CD4-positive, CD25-positive, alpha-beta regulatory T cell (primary cell): ENCODE measurements around the gene RARRES2. TPM values are rescaled to one million over a fixed set of nuclear protein-coding genes. Genes with fewer than 3 reads are reported as not detected.
"Not testable (repeated sequence)": the region's sequence is repeated elsewhere in the genome, so short reads cannot be mapped to it uniquely, and the experiment has no call there.

ENCODE experiments used
- ATAC-seq, 2 donors: fragments of 150-1000 bp; cut with Tn5 transposase; one replicate each; pipeline ENCODE4 v1.10.0; 2021; ENCODE audit warnings: low read depth in 2 of 2, moderate number of reproducible peaks in 2 of 2, moderate library complexity in 1 of 2
- DNase-seq, 3 donors: peaks; one replicate each; pipeline versions ENCODE4 v3.0.0 to v3.0.0-alpha.2; 2012 to 2022; ENCODE audit warnings: mixed read lengths in 1 of 3
- H3K27ac ChIP-seq: one replicate; pipeline ENCODE4 v1.7.0; 2013; ENCODE audit warnings: mild to moderate bottlenecking, low read length; ENCODE audit not compliant: insufficient read depth, poor library complexity, severe bottlenecking
- H3K27me3 ChIP-seq: one replicate; pipeline ENCODE4 v1.7.0; 2013; ENCODE audit warnings: low read length; ENCODE audit not compliant: control insufficient read depth, insufficient read depth
- H3K36me3 ChIP-seq: one replicate; pipeline ENCODE4 v1.7.0; 2013; ENCODE audit warnings: mild to moderate bottlenecking, low read length, moderate library complexity; ENCODE audit not compliant: control insufficient read depth, insufficient read depth
- H3K4me1 ChIP-seq: 2 replicates; pipeline ENCODE4 v1.7.0; 2013; ENCODE audit warnings: mild to moderate bottlenecking, low read length; ENCODE audit not compliant: insufficient read depth, control insufficient read depth, poor library complexity, severe bottlenecking
- H3K4me3 ChIP-seq: one replicate; pipeline ENCODE4 v1.7.0; 2013; ENCODE audit warnings: low read depth, mild to moderate bottlenecking, low read length, moderate library complexity
- H3K9me3 ChIP-seq, 2 experiments: 1 replicate in 1 of 2; 2 replicates in 1 of 2; pipeline ENCODE4 v1.7.0; 2013; ENCODE audit warnings: low read length in 2 of 2, mild to moderate bottlenecking in 1 of 2, moderate library complexity in 1 of 2; ENCODE audit not compliant: control insufficient read depth in 2 of 2
- H3K27ac Mint-ChIP-seq, 3 donors: one replicate each; pipeline ENCODE4 v1.8.0; 2020 to 2022; ENCODE audit warnings: mild to moderate bottlenecking in 3 of 3, mixed read lengths in 3 of 3, moderate library complexity in 2 of 3
- H3K27me3 Mint-ChIP-seq: one replicate; pipeline ENCODE4 v1.8.0; 2022; ENCODE audit warnings: mild to moderate bottlenecking, mixed read lengths
- H3K36me3 Mint-ChIP-seq: one replicate; pipeline ENCODE4 v1.8.0; 2020; ENCODE audit warnings: mixed read lengths
- H3K4me1 Mint-ChIP-seq, 4 donors: one replicate each; pipeline ENCODE4 v1.8.0; 2020 to 2022; ENCODE audit warnings: mixed read lengths in 4 of 4, mild to moderate bottlenecking in 1 of 4
- H3K4me3 Mint-ChIP-seq, 4 donors: one replicate each; pipeline ENCODE4 v1.8.0; 2020 to 2022; ENCODE audit warnings: mild to moderate bottlenecking in 4 of 4, mixed read lengths in 4 of 4, moderate library complexity in 3 of 4
- H3K9me3 Mint-ChIP-seq, 7 donors: one replicate each; pipeline ENCODE4 v1.8.0; 2020 to 2022; ENCODE audit warnings: mixed read lengths in 7 of 7, mild to moderate bottlenecking in 3 of 7, moderate library complexity in 2 of 7
- polyA plus RNA-seq, 4 donors: library from polyadenylated mRNA; unstranded; fragments of 300-500 nt; fragmentation: Illumina TruSeq; gene quantifications; one replicate each; pipeline ENCODE4 v1.2.3, GENCODE V29; 2021
- total RNA-seq: library from RNA; stranded (reverse); gene quantifications from one replicate; pipeline ENCODE4 v1.2.3, GENCODE V29; 2022

RARRES2 gene
- not detected for total RNA-seq
- not detected for polyA plus RNA-seq

GRCh38 chr7:150341263-150342120 is at the start of gene RARRES2:
TSS of gene RARRES2 (minus strand) at chr7:150341629. CDS start at chr7:150340609, 1,020 bp downstream.
- Histone ChIP-seq H3K36me3 (no peaks in the 10 kb centered on the region), H3K27ac (no peak within 1 kb of the TSS), H3K4me3 (no peak within 1 kb of the TSS), H3K27me3 (peaks cover 24% of the 10 kb centered on the region), H3K4me1 (peaks cover 5% of the 10 kb centered on the region), H3K9me3 (peaks cover 5 to 14% of the 10 kb centered on the region in 2 experiments)
- H3K4me1 Mint-ChIP-seq: peaks cover 0 to 18% (median 3%) of the 10 kb centered on the region in 4 donors
- H3K36me3 Mint-ChIP-seq: peaks cover 12% of the 10 kb centered on the region
- no peak within 1 kb of the TSS for H3K4me3 Mint-ChIP-seq
- no peak within 1 kb of the TSS for H3K27ac Mint-ChIP-seq
- no peak for ATAC-seq
- peaks cover 47% of the 10 kb centered on the region for H3K27me3 Mint-ChIP-seq
- peaks cover 0 to 12% (median 2%) of the 10 kb centered on the region in 7 donors for H3K9me3 Mint-ChIP-seq
- DNase-seq: no peak

- DNase-seq: no peak
- H3K4me1 Mint-ChIP-seq: peaks cover 5 to 11% (median 10%) of the 10 kb centered on the region in 4 donors
- no peaks in the 10 kb centered on the region for H3K27me3 Mint-ChIP-seq
- H3K27ac Mint-ChIP-seq: peak overlapping the region in 1 of 3 donors; percentile 31
- Histone ChIP-seq H3K4me1 (no peaks in the 10 kb centered on the region), H3K27me3 (no peaks in the 10 kb centered on the region), H3K9me3 (no peaks in the 10 kb centered on the region), H3K4me3 (no peak overlapping the region), H3K36me3 (no peaks in the 10 kb centered on the region), H3K27ac (no peak overlapping the region)
- peaks cover 6% of the 10 kb centered on the region for H3K36me3 Mint-ChIP-seq
- no peak overlapping the region for H3K4me3 Mint-ChIP-seq
- no peak for ATAC-seq
- H3K9me3 Mint-ChIP-seq: no peaks in the 10 kb centered on the region
Observed at GRCh38 chr7:150390205-150390604, 48.8 kb upstream of the RARRES2 start.

- peak overlapping the region in 1 of 3 donors; percentile 49 for H3K27ac Mint-ChIP-seq
- Histone ChIP-seq H3K27me3 (no peaks in the 10 kb centered on the region), H3K9me3 (no peaks in the 10 kb centered on the region), H3K27ac (no peak overlapping the region), H3K36me3 (no peaks in the 10 kb centered on the region), H3K4me1 (no peaks in the 10 kb centered on the region), H3K4me3 (no peak overlapping the region)
- no peaks in the 10 kb centered on the region for H3K9me3 Mint-ChIP-seq
- no peaks in the 10 kb centered on the region for H3K27me3 Mint-ChIP-seq
- H3K4me3 Mint-ChIP-seq: no peak overlapping the region
- DNase-seq (no peak), ATAC-seq (no peak)
- H3K36me3 Mint-ChIP-seq: peaks cover 6% of the 10 kb centered on the region
- peaks cover 0 to 9% (median 6%) of the 10 kb centered on the region in 4 donors for H3K4me1 Mint-ChIP-seq
Observed at GRCh38 chr7:150389532-150389816, 48.0 kb upstream of the RARRES2 start.

- Histone ChIP-seq H3K9me3 (no peaks in the 10 kb centered on the region), H3K27ac (no peak overlapping the region), H3K36me3 (no peaks in the 10 kb centered on the region), H3K4me3 (no peak overlapping the region), H3K4me1 (no peaks in the 10 kb centered on the region), H3K27me3 (no peaks in the 10 kb centered on the region)
- ATAC-seq: no peak
- Mint-ChIP-seq H3K27ac (no peak overlapping the region), H3K4me3 (no peak overlapping the region), H3K4me1 (peaks cover 0 to 6% (median 3%) of the 10 kb centered on the region in 4 donors), H3K27me3 (no peaks in the 10 kb centered on the region), H3K9me3 (no peaks in the 10 kb centered on the region), H3K36me3 (peaks cover 6% of the 10 kb centered on the region)
- DNase-seq: no peak
Observed at GRCh38 chr7:150388709-150389531, 47.5 kb upstream of the RARRES2 start.

- Histone ChIP-seq H3K9me3 (no peaks in the 10 kb centered on the region), H3K4me1 (no peaks in the 10 kb centered on the region), H3K4me3 (no peak overlapping the region), H3K27ac (no peak overlapping the region), H3K27me3 (no peaks in the 10 kb centered on the region), H3K36me3 (no peaks in the 10 kb centered on the region)
- ATAC-seq (no peak), DNase-seq (no peak)
- H3K27me3 Mint-ChIP-seq: no peaks in the 10 kb centered on the region
- H3K27ac Mint-ChIP-seq: no peak overlapping the region
- peaks cover 6% of the 10 kb centered on the region for H3K36me3 Mint-ChIP-seq
- peaks cover 0 to 6% (median 3%) of the 10 kb centered on the region in 4 donors for H3K4me1 Mint-ChIP-seq
- no peaks in the 10 kb centered on the region for H3K9me3 Mint-ChIP-seq
- no peak overlapping the region for H3K4me3 Mint-ChIP-seq
Observed at GRCh38 chr7:150388306-150388705, 46.9 kb upstream of the RARRES2 start.

GRCh38 chr7:150385884-150386283 is 44.5 kb upstream of the RARRES2 start:
- H3K27ac Mint-ChIP-seq, H3K27ac ChIP-seq, H3K4me1 ChIP-seq, H3K27me3 Mint-ChIP-seq, H3K9me3 Mint-ChIP-seq, ATAC-seq, H3K4me3 ChIP-seq, DNase-seq, H3K27me3 ChIP-seq, H3K36me3 Mint-ChIP-seq, H3K36me3 ChIP-seq, H3K4me3 Mint-ChIP-seq, H3K9me3 ChIP-seq: not testable (repeated sequence)
- peaks cover 0 to 20% (median 12%) of the 10 kb centered on the region in 4 donors for H3K4me1 Mint-ChIP-seq

- no peak overlapping the region for H3K4me3 ChIP-seq
- no peaks in the 10 kb centered on the region for H3K27me3 ChIP-seq
- H3K4me3 Mint-ChIP-seq: no peak overlapping the region
- H3K4me1 Mint-ChIP-seq: peaks cover 1 to 26% (median 16%) of the 10 kb centered on the region in 4 donors
- no peak for DNase-seq
- no peak overlapping the region for H3K27ac Mint-ChIP-seq
- no peaks in the 10 kb centered on the region for H3K36me3 Mint-ChIP-seq
- no peaks in the 10 kb centered on the region for H3K9me3 Mint-ChIP-seq
- H3K27me3 Mint-ChIP-seq: no peaks in the 10 kb centered on the region
- no peaks in the 10 kb centered on the region for H3K36me3 ChIP-seq
- no peak for ATAC-seq
- H3K27ac ChIP-seq: no peak overlapping the region
- peaks cover 8% of the 10 kb centered on the region for H3K4me1 ChIP-seq
- H3K9me3 ChIP-seq: no peaks in the 10 kb centered on the region
Observed at GRCh38 chr7:150385302-150385723, 43.9 kb upstream of the RARRES2 start.
